ENCODE data around the gene BAIAP2. TPM values are rescaled to one million over a fixed set of nuclear protein-coding genes. Genes with fewer than 3 reads are reported as not detected.

The BAIAP2 gene
- total and polyA plus RNA-seq, 2 of the 13 experiments (the other 11 are each of a cell fraction or from before 2014, with no cell fraction given): 22.5 to 24.0 TPM

GRCh38 chr17:81165246-81166032 is 130.5 kb downstream of the BAIAP2 start, which contains the start of gene PVALEF (continued):
- TF ChIP-seq SIN3A (IDR thresholded peaks at IDR 0.05; ENCODE audit: borderline replicate concordance, low read depth, low read length) (peak; percentile 70; the same call in 1 of the 2 replicates), ZNF576 (CRISPR knock-in tag; IDR thresholded peaks at IDR 0.05) (peak; percentile 83; the same call in 1 of the 2 replicates), ZNF432 (CRISPR knock-in tag; IDR thresholded peaks at IDR 0.05; ENCODE audit: borderline replicate concordance) (no peak), TFAP4 (IDR thresholded peaks at IDR 0.05; ENCODE audit: borderline replicate concordance, low read depth) (peak; percentile 25; the same call in 1 of the 2 replicates), ZNF251 (CRISPR knock-in tag; IDR thresholded peaks at IDR 0.05) (no peak), XBP1 (CRISPR knock-in tag; IDR thresholded peaks at IDR 0.05) (no peak), TRAFD1 (CRISPR knock-in tag; IDR thresholded peaks at IDR 0.05; ENCODE audit: borderline replicate concordance) (peak; percentile 83; the same call in 1 of the 2 replicates), ZNF784 (CRISPR knock-in tag; IDR thresholded peaks at IDR 0.05; ENCODE audit: borderline replicate concordance) (peak; percentile 73; the same call in 1 of the 2 replicates), ZFX (CRISPR knock-in tag; IDR thresholded peaks at IDR 0.05; ENCODE audit: low read depth) (peak; percentile 91), NPAS2 (CRISPR knock-in tag; IDR thresholded peaks at IDR 0.05; ENCODE audit: borderline replicate concordance) (no peak), ZNF567 (CRISPR knock-in tag; IDR thresholded peaks at IDR 0.05; ENCODE audit: borderline replicate concordance) (0 out of 2 replicates have a peak, but pooled peaks have one; percentile 36), ZNF503 (CRISPR knock-in tag; IDR thresholded peaks at IDR 0.05) (0 out of 2 replicates have a peak, but pooled peaks have one; percentile 43), HOXA7 (CRISPR knock-in tag; IDR thresholded peaks at IDR 0.05) (no peak), MIXL1 (CRISPR knock-in tag; IDR thresholded peaks at IDR 0.05) (0 out of 2 replicates have a peak, but pooled peaks have one; percentile 56), CHD4 (IDR thresholded peaks at IDR 0.05; ENCODE audit: borderline replicate concordance, low read length) (no peak; the same call in 1 of the 2 replicates)
